Peyer's patch (tissue), 4 donors: Measurements from ENCODE around the gene CACHD1.

Experiments
- POLR2A ChIP-seq, 2 donors: fragments of 450-650 bp; IDR thresholded peaks; one replicate each; pipeline ENCODE4 v1.5.1; 2017; ENCODE audit warnings: antibody characterized with exemption in 2 of 2, mild to moderate bottlenecking in 2 of 2, moderate library complexity in 2 of 2
- TF ChIP-seq, protein P1 (sequence below), 6 experiments: fragments of 450-650 bp in 4 of 6; fragments of 200-600 bp in 2 of 6; sonication (generic) in 1 of 6; IDR thresholded peaks; one replicate each; pipeline ENCODE4 v1.5.1; 2017 to 2019; ENCODE audit warnings: antibody characterized with exemption in 6 of 6, mild to moderate bottlenecking in 3 of 6, moderate library complexity in 1 of 6

DNA sequence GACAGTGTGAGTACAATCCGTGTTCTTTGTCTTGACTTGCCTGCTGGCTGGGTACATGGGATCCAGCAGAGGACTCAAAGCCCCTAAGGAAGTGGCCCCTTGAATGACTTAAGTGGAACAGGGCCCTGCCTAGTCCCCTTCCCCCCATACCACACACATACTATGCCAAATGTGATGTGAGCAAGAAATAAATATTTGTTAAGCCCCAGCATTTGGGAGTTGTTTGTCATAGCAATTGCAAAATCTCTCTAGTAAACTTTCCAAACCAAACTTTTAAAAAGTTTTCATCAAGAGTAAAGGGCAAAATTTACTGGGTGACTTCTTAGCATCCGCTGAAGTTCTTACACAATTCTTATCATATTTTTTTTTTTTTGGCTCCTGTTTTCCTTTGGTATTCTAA lies 32.5 kb upstream of the CACHD1 start:
- TF ChIP-seq POLR2A (IDR thresholded peaks at IDR 0.05), result no peak
- TF ChIP-seq, protein P1, sequence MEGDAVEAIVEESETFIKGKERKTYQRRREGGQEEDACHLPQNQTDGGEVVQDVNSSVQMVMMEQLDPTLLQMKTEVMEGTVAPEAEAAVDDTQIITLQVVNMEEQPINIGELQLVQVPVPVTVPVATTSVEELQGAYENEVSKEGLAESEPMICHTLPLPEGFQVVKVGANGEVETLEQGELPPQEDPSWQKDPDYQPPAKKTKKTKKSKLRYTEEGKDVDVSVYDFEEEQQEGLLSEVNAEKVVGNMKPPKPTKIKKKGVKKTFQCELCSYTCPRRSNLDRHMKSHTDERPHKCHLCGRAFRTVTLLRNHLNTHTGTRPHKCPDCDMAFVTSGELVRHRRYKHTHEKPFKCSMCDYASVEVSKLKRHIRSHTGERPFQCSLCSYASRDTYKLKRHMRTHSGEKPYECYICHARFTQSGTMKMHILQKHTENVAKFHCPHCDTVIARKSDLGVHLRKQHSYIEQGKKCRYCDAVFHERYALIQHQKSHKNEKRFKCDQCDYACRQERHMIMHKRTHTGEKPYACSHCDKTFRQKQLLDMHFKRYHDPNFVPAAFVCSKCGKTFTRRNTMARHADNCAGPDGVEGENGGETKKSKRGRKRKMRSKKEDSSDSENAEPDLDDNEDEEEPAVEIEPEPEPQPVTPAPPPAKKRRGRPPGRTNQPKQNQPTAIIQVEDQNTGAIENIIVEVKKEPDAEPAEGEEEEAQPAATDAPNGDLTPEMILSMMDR (IDR thresholded peaks at IDR 0.05), result no peak
